HEK293 (cell line): ENCODE data around the gene TCF12.

Experiments used
- BCL11B ChIP-seq: fragments of 450-650 bp; formaldehyde crosslinking; IDR thresholded peaks from 2 replicates; pipeline ENCODE4 v1.5.1; 2016; ENCODE audit warnings: low read depth, missing biosample characterization, missing genetic modification characterization
- HOXD13 ChIP-seq: sonication (generic); formaldehyde crosslinking; IDR thresholded peaks from 2 replicates; pipeline ENCODE4 v1.8.0; 2022; ENCODE audit warnings: missing genetic modification reagents, borderline replicate concordance
- MZF1 ChIP-seq: fragments of 450-650 bp; formaldehyde crosslinking; IDR thresholded peaks from 2 replicates; pipeline ENCODE4 v1.5.1; 2017; ENCODE audit warnings: missing biosample characterization, missing genetic modification characterization, borderline replicate concordance
- PATZ1 ChIP-seq: fragments of 450-650 bp; formaldehyde crosslinking; IDR thresholded peaks from 2 replicates; pipeline ENCODE4 v1.5.1; 2016; ENCODE audit warnings: missing biosample characterization, missing genetic modification characterization
- REPIN1 ChIP-seq: fragments of 450-650 bp; formaldehyde crosslinking; IDR thresholded peaks from 2 replicates; pipeline ENCODE4 v1.5.1; 2017; ENCODE audit warnings: missing biosample characterization, missing genetic modification characterization, low read depth
- SP2 ChIP-seq: fragments of 450-650 bp; formaldehyde crosslinking; IDR thresholded peaks from 2 replicates; pipeline ENCODE4 v1.5.1; 2016; ENCODE audit warnings: missing biosample characterization, missing genetic modification characterization
- TCF7L2 ChIP-seq: IDR thresholded peaks from 2 replicates; pipeline ENCODE4 v1.6.1; 2011; ENCODE audit warnings: low read depth, mild to moderate bottlenecking, inconsistent platforms, low read length, moderate library complexity, borderline replicate concordance
- WT1 ChIP-seq: fragments of 450-650 bp; formaldehyde crosslinking; IDR thresholded peaks from 2 replicates; pipeline ENCODE4 v1.5.1; 2016; ENCODE audit warnings: missing biosample characterization, missing genetic modification characterization
- YY1 ChIP-seq: fragments of 450-650 bp; formaldehyde crosslinking; IDR thresholded peaks from 2 replicates; pipeline ENCODE4 v1.5.1; 2018; ENCODE audit warnings: missing biosample characterization, missing genetic modification characterization
- ZBTB17 ChIP-seq: fragments of 450-650 bp; formaldehyde crosslinking; IDR thresholded peaks from 2 replicates; pipeline ENCODE4 v1.5.1; 2016; ENCODE audit warnings: missing biosample characterization, missing genetic modification characterization
- ZFP69B ChIP-seq: fragments of 450-650 bp; formaldehyde crosslinking; IDR thresholded peaks from 2 replicates; pipeline ENCODE4 v1.5.1; 2016; ENCODE audit warnings: missing biosample characterization, missing genetic modification characterization
- ZNF133 ChIP-seq: fragments of 450-650 bp; formaldehyde crosslinking; IDR thresholded peaks from 2 replicates; pipeline ENCODE4 v1.5.1; 2016; ENCODE audit warnings: missing biosample characterization, missing genetic modification characterization
- ZNF138 ChIP-seq: fragments of 450-650 bp; formaldehyde crosslinking; IDR thresholded peaks from 2 replicates; pipeline ENCODE4 v1.5.1; 2016; ENCODE audit warnings: missing biosample characterization, missing genetic modification characterization, borderline replicate concordance
- ZNF16 ChIP-seq: fragments of 450-650 bp; formaldehyde crosslinking; IDR thresholded peaks from 2 replicates; pipeline ENCODE4 v1.5.1; 2016; ENCODE audit warnings: low read depth, missing biosample characterization, missing genetic modification characterization
- ZNF175 ChIP-seq: fragments of 450-650 bp; formaldehyde crosslinking; IDR thresholded peaks from 2 replicates; pipeline ENCODE4 v1.5.1; 2016; ENCODE audit warnings: missing biosample characterization, missing genetic modification characterization
- ZNF214 ChIP-seq: fragments of 450-650 bp; formaldehyde crosslinking; IDR thresholded peaks from 2 replicates; pipeline ENCODE4 v1.5.1; 2017; ENCODE audit warnings: missing biosample characterization, mild to moderate bottlenecking, missing genetic modification characterization, borderline replicate concordance
- ZNF266 ChIP-seq: fragments of 450-650 bp; formaldehyde crosslinking; IDR thresholded peaks from 2 replicates; pipeline ENCODE4 v1.5.1; 2016; ENCODE audit warnings: missing biosample characterization, missing genetic modification characterization, low read depth
- ZNF274 ChIP-seq, 2 experiments: fragments of 200-500 bp in 1 of 2; fragments of 450-650 bp in 1 of 2; sonication (Bioruptor generic) in 1 of 2; formaldehyde crosslinking in 1 of 2; IDR thresholded peaks; 2 replicates each; pipeline versions ENCODE4 v1.5.1 to v1.6.1; 2014 to 2016; ENCODE audit warnings: borderline replicate concordance in 1 of 2, inconsistent platforms in 1 of 2, low read length in 1 of 2, missing biosample characterization in 1 of 2, missing genetic modification characterization in 1 of 2
- ZNF280D ChIP-seq: fragments of 450-650 bp; formaldehyde crosslinking; IDR thresholded peaks from 2 replicates; pipeline ENCODE4 v1.5.1; 2016; ENCODE audit warnings: missing biosample characterization, missing genetic modification characterization
- ZNF37A ChIP-seq: fragments of 450-650 bp; IDR thresholded peaks from 2 replicates; pipeline ENCODE4 v1.5.1; 2018; ENCODE audit warnings: missing biosample characterization, missing genetic modification characterization
- ZNF391 ChIP-seq: fragments of 450-650 bp; formaldehyde crosslinking; IDR thresholded peaks from 2 replicates; pipeline ENCODE4 v1.5.1; 2016; ENCODE audit warnings: low read depth, missing biosample characterization, missing genetic modification characterization, borderline replicate concordance
- ZNF513 ChIP-seq: fragments of 450-650 bp; IDR thresholded peaks from 2 replicates; pipeline ENCODE4 v1.5.1; 2018; ENCODE audit warnings: missing biosample characterization, missing genetic modification characterization
- ZNF521 ChIP-seq: fragments of 450-650 bp; formaldehyde crosslinking; IDR thresholded peaks from 2 replicates; pipeline ENCODE4 v1.5.1; 2017; ENCODE audit warnings: missing biosample characterization, mild to moderate bottlenecking, missing genetic modification characterization
- ZNF530 ChIP-seq: fragments of 450-650 bp; formaldehyde crosslinking; IDR thresholded peaks from 2 replicates; pipeline ENCODE4 v1.5.1; 2016; ENCODE audit warnings: low read depth, missing biosample characterization, missing genetic modification characterization
- ZNF623 ChIP-seq: fragments of 450-650 bp; formaldehyde crosslinking; IDR thresholded peaks from 2 replicates; pipeline ENCODE4 v1.5.1; 2016; ENCODE audit warnings: missing biosample characterization, missing genetic modification characterization
- ZNF645 ChIP-seq: fragments of 450-650 bp; formaldehyde crosslinking; IDR thresholded peaks from 2 replicates; pipeline ENCODE4; 2016; ENCODE audit warnings: missing biosample characterization, missing genetic modification characterization
- ZNF677 ChIP-seq: fragments of 450-650 bp; IDR thresholded peaks from 2 replicates; pipeline ENCODE4 v1.5.0; 2018; ENCODE audit warnings: missing biosample characterization, mild to moderate bottlenecking, missing genetic modification characterization, moderate library complexity
- ZNF701 ChIP-seq: fragments of 450-650 bp; formaldehyde crosslinking; IDR thresholded peaks from 2 replicates; pipeline ENCODE4 v1.5.1; 2016; ENCODE audit warnings: missing biosample characterization, missing genetic modification characterization
- ZNF76 ChIP-seq: fragments of 450-650 bp; formaldehyde crosslinking; IDR thresholded peaks from 2 replicates; pipeline ENCODE4; 2016; ENCODE audit warnings: low read depth, missing biosample characterization, missing genetic modification characterization, borderline replicate concordance
- ZNF837 ChIP-seq: fragments of 450-650 bp; formaldehyde crosslinking; IDR thresholded peaks from 2 replicates; pipeline ENCODE4 v1.5.1; 2016; ENCODE audit warnings: missing biosample characterization, missing genetic modification characterization
- ZSCAN30 ChIP-seq: fragments of 450-650 bp; IDR thresholded peaks from 2 replicates; pipeline ENCODE4 v1.5.1; 2018; ENCODE audit warnings: missing biosample characterization, mild to moderate bottlenecking, missing genetic modification characterization, moderate library complexity
- ZXDB ChIP-seq: fragments of 450-650 bp; formaldehyde crosslinking; IDR thresholded peaks from 2 replicates; pipeline ENCODE4 v1.5.1; 2016; ENCODE audit warnings: missing biosample characterization, missing genetic modification characterization

TCF12 gene

GRCh38 chr15:57090496-57090859 is 172.0 kb downstream of the TCF12 start (continued):
- TF ChIP-seq ZNF645 (tag by site-specific recombination) (no peak), ZNF76 (tag by site-specific recombination) (no peak), ZNF623 (tag by site-specific recombination) (no peak), ZNF266 (no peak), ZXDB (tag by site-specific recombination) (peak; percentile 93), ZNF513 (tag by site-specific recombination) (no peak), YY1 (tag by site-specific recombination) (peak; percentile 45; the same call in 1 of the 2 replicates), SP2 (0 out of 2 replicates have a peak, but pooled peaks have one; percentile 18), ZNF530 (tag by site-specific recombination) (no peak), HOXD13 (no peak), ZNF837 (tag by site-specific recombination) (no peak), ZNF274 (IDR thresholded peaks at IDR 0.05; ENCODE audit: low read length) (no peak), ZNF274 (tag by site-specific recombination; IDR thresholded peaks at IDR 0.05; ENCODE audit: borderline replicate concordance) (no peak), ZFP69B (no peak), ZNF138 (tag by site-specific recombination) (no peak), ZNF37A (tag by site-specific recombination) (no peak), ZNF280D (tag by site-specific recombination) (no peak), REPIN1 (no peak), ZSCAN30 (tag by site-specific recombination) (peak; percentile 89), ZNF391 (peak; percentile 72; the same call in 1 of the 2 replicates), ZNF677 (tag by site-specific recombination) (no peak), ZNF214 (tag by site-specific recombination) (no peak), PATZ1 (tag by site-specific recombination) (no peak), ZNF133 (tag by site-specific recombination) (no peak), ZNF16 (tag by site-specific recombination) (no peak), BCL11B (no peak), ZBTB17 (tag by site-specific recombination) (peak; percentile 75), TCF7L2 (peak; percentile 74), ZNF175 (tag by site-specific recombination) (no peak), WT1 (peak; percentile 91), ZNF701 (tag by site-specific recombination) (no peak), ZNF521 (tag by site-specific recombination) (no peak), MZF1 (tag by site-specific recombination) (peak; percentile 99)
